K562 (cell line): ENCODE measurements around the gene SMIM36. TPM values are rescaled to one million over a fixed set of nuclear protein-coding genes. Genes with fewer than 3 reads are reported as not detected.

ENCODE experiments used
- ATAC-seq: fragments of 200-7000 bp; cut with Tn5 transposase; 3 replicates; pipeline ENCODE4 v1.9.1; 2020; ENCODE audit warnings: moderate library complexity
- BruUV-seq: library from RNA; stranded (reverse); fragments of 400-500 nt; replicated peaks from 2 replicates; lab custom pipeline; 2021; lab: Mats Ljungman, UMichigan
- CTCF ChIA-PET: fragments of 300-600 bp; formaldehyde crosslinking; extraction: SDS; loops from one replicate; lab custom pipeline; 2021; ENCODE audit warnings: low intra/inter-chr PET ratio; lab: Yijun Ruan, JAX
- POLR2A ChIA-PET: fragments of 300-600, 350-650 bp; sonication (Branson Sonifier 250); formaldehyde crosslinking; extraction: SDS; loops from one replicate; lab custom pipeline; 2021; ENCODE audit warnings: antibody characterized with exemption, inconsistent platforms; lab: Yijun Ruan, JAX
- DNase-seq, 4 experiments: peaks; one replicate each; pipeline versions ENCODE4 v3.0.0 to v3.0.0-alpha.2; 2011 to 2018; ENCODE audit warnings: low spot score in 3 of 4, mixed read lengths in 3 of 4; ENCODE audit errors: extremely low read depth in 1 of 4
- FAIRE-seq: peaks from 2 replicates; lab custom pipeline; 2011; peaks lifted over from hg19 to GRCh38; lab: Jason Lieb, UNC
- H2AFZ ChIP-seq: 2 replicates; pipeline ENCODE4 v1.6.0; 2011; ENCODE audit warnings: low read depth, low read length, control low read depth, inconsistent platforms
- H3K27ac ChIP-seq: fragments of 200-600 bp; 3 replicates; pipeline ENCODE4 v1.8.0; 2011; ENCODE audit warnings: low read depth, mild to moderate bottlenecking, control low read depth, inconsistent platforms, low read length, moderate library complexity, mixed read lengths; ENCODE audit errors: extremely low read depth
- H3K27me3 ChIP-seq, 2 experiments: fragments of 300-600 bp in 1 of 2; 2 replicates in 1 of 2; 3 replicates in 1 of 2; pipeline versions ENCODE4 v1.6.0 to v1.8.0; 2011; ENCODE audit warnings: inconsistent platforms in 2 of 2, low read length in 2 of 2, mild to moderate bottlenecking in 1 of 2, mixed read lengths in 1 of 2, moderate library complexity in 1 of 2; ENCODE audit not compliant: control insufficient read depth in 2 of 2, insufficient read depth in 2 of 2
- H3K36me3 ChIP-seq: fragments of 300-600 bp; 3 replicates; pipeline ENCODE4 v1.8.0; 2011; ENCODE audit warnings: mild to moderate bottlenecking, low read length, inconsistent platforms; ENCODE audit not compliant: control insufficient read depth, insufficient read depth
- H3K4me1 ChIP-seq, 2 experiments: fragments of 200-600 bp in 1 of 2; replicated peaks in 1 of 2; 2 replicates in 1 of 2; 3 replicates in 1 of 2; pipeline versions ENCODE4 v1.5.1 to v1.8.0; 2011; ENCODE audit warnings: inconsistent platforms in 2 of 2, low read length in 2 of 2, mild to moderate bottlenecking in 1 of 2, mixed read lengths in 1 of 2, moderate library complexity in 1 of 2; ENCODE audit not compliant: control insufficient read depth in 2 of 2, insufficient read depth in 2 of 2
- H3K4me2 ChIP-seq: 2 replicates; pipeline ENCODE4 v1.6.1; 2011; ENCODE audit warnings: low read length, control low read depth, inconsistent platforms, mixed read lengths; ENCODE audit not compliant: insufficient read depth
- H3K4me3 ChIP-seq: fragments of 200-600 bp; sonication (generic), shearing (Covaris generic); 2 replicates; pipeline ENCODE4 v1.5.1; 2016; ENCODE audit warnings: control low read depth, inconsistent platforms
- H3K79me2 ChIP-seq: fragments of 200-600 bp; 3 replicates; pipeline ENCODE4 v1.8.0; 2011; ENCODE audit warnings: low read length, inconsistent platforms; ENCODE audit not compliant: control insufficient read depth, insufficient read depth
- H3K9ac ChIP-seq, 2 experiments: 2 replicates each; pipeline versions ENCODE4 v1.6.0 to v1.6.1; 2011; ENCODE audit warnings: low read depth in 2 of 2, low read length in 2 of 2, control low read depth in 1 of 2, inconsistent platforms in 1 of 2, mild to moderate bottlenecking in 1 of 2, mixed read lengths in 1 of 2; ENCODE audit not compliant: insufficient read depth in 1 of 2
- H3K9me1 ChIP-seq: one replicate; pipeline ENCODE4 v1.6.0; 2011; ENCODE audit warnings: inconsistent platforms, mild to moderate bottlenecking, low read length, moderate library complexity; ENCODE audit not compliant: control insufficient read depth, insufficient read depth
- H3K9me3 ChIP-seq: replicated peaks from 2 replicates; pipeline ENCODE4 v1.5.1; 2011; ENCODE audit warnings: low read depth, low read length, inconsistent platforms; ENCODE audit not compliant: control insufficient read depth, insufficient read depth
- H4K20me1 ChIP-seq: replicated peaks from 2 replicates; pipeline ENCODE4 v1.6.1; 2011; ENCODE audit warnings: low read length, inconsistent platforms, mixed read lengths; ENCODE audit not compliant: control insufficient read depth, insufficient read depth
- ARID4B ChIP-seq: sonication (generic); formaldehyde crosslinking; IDR thresholded peaks from 2 replicates; pipeline ENCODE4 v1.8.0; 2022; ENCODE audit warnings: mild to moderate bottlenecking, missing genetic modification reagents
- CHAMP1 ChIP-seq: fragments of 450-650 bp; IDR thresholded peaks from 2 replicates; pipeline ENCODE4 v1.6.1; 2016; ENCODE audit warnings: mild to moderate bottlenecking
- CHD1 ChIP-seq: fragments of 200-600 bp; sonication (generic); IDR thresholded peaks from one replicate; pipeline ENCODE4 v1.6.1; 2012; ENCODE audit warnings: mild to moderate bottlenecking, moderate library complexity, low read length, inconsistent platforms
- HDAC1 ChIP-seq, 2 experiments: fragments of 450-650 bp; IDR thresholded peaks; 2 replicates each; pipeline ENCODE4 v1.6.1; 2016 to 2017; ENCODE audit warnings: inconsistent platforms in 1 of 2, mild to moderate bottlenecking in 1 of 2, moderate library complexity in 1 of 2
- HDGF ChIP-seq: fragments of 450-650 bp; IDR thresholded peaks from 2 replicates; pipeline ENCODE4 v1.6.1; 2016
- NR1H2 ChIP-seq: sonication (generic); formaldehyde crosslinking; IDR thresholded peaks from 2 replicates; pipeline ENCODE4 v1.4.0; 2020; ENCODE audit warnings: mild to moderate bottlenecking, missing genetic modification reagents
- RUNX1 ChIP-seq: sonication (generic); IDR thresholded peaks from 2 replicates; pipeline ENCODE4 v1.6.1; 2016; ENCODE audit warnings: antibody characterized with exemption, low read depth
- SMAD1 ChIP-seq: fragments of 150-350 bp; IDR thresholded peaks from 2 replicates; pipeline ENCODE4 v1.6.1; 2014; ENCODE audit warnings: low read length, low read depth; ENCODE audit not compliant: partially characterized antibody
- SPI1 ChIP-seq: IDR thresholded peaks from 2 replicates; pipeline ENCODE4 v1.6.1; 2011; ENCODE audit warnings: low read depth, low read length, control low read depth, borderline replicate concordance
- THRA ChIP-seq: fragments of 450-650 bp; IDR thresholded peaks from 2 replicates; pipeline ENCODE4 v1.6.1; 2017; ENCODE audit warnings: mild to moderate bottlenecking, moderate library complexity
- ZBED1 ChIP-seq: IDR thresholded peaks from 2 replicates; pipeline ENCODE4 v1.6.1; 2014
- ZNF143 ChIP-seq: sonication (generic); formaldehyde crosslinking; IDR thresholded peaks from 2 replicates; pipeline ENCODE4 v1.9.0; 2022; ENCODE audit warnings: mild to moderate bottlenecking, missing genetic modification reagents
- ZNF280B ChIP-seq: fragments of 250-450 bp; sonication (Bioruptor Pico); IDR thresholded peaks from 2 replicates; pipeline ENCODE4 v1.5.1; 2021; ENCODE audit warnings: mild to moderate bottlenecking
- ZNF384 ChIP-seq: IDR thresholded peaks from 2 replicates; pipeline ENCODE4 v1.6.1; 2012; ENCODE audit warnings: low read depth, low read length, improper control_type of control experiment
- WGBS: fragments of 100-300 bp; shearing (Covaris generic); methylation state at CpG from one replicate; pipeline ENCODE4 v1.1.6; 2016; ENCODE audit warnings: low coverage, mixed read lengths; ENCODE audit not compliant: insufficient coverage; ENCODE audit errors: missing lambda C conversion rate; 5-methylcytosine and 5-hydroxymethylcytosine counted together
- in situ Hi-C: fragments of 300-500 bp; cut with MboI; formaldehyde crosslinking; loops from 4 replicates; pipeline ENCODE4 v1.15.0; 2018; ENCODE audit warnings: inconsistent platforms, mixed read lengths
- intact Hi-C: fragments of 100-400 bp; cut with micrococcal nuclease; formaldehyde crosslinking; loops from 2 replicates; pipeline ENCODE4 v1.14.2; 2022
- polyA plus RNA-seq, 8 experiments: library from polyadenylated mRNA; depleted of rRNA in 4 of 8; stranded (reverse) in 5 of 8; unstranded in 3 of 8; fragments of >200 nt; fragmentation: Nextera tagmentation in 2 of 8; fragmentation: Illumina TruSeq in 1 of 8; extraction: Ambion mirVana in 2 of 8; extraction: Trizol in 1 of 8; gene quantifications; 2 replicates each; pipeline versions ENCODE4 v1.2.1 to v1.2.3, GENCODE V29; 2011 to 2014; ENCODE audit warnings: inconsistent platforms in 1 of 8, missing spikeins in 1 of 8
- total RNA-seq, 7 experiments: library from RNA; depleted of rRNA in 6 of 7; stranded (reverse); fragments of >200 nt in 6 of 7; fragmentation: Illumina TruSeq in 2 of 7; extraction: Trizol in 2 of 7; gene quantifications; 2 replicates each; pipeline versions ENCODE4 v1.2.1 to v1.2.3, GENCODE V29; 2011 to 2021; ENCODE audit warnings: low replicate concordance in 1 of 7

The SMIM36 gene
- total and polyA plus RNA-seq, 9 of the 15 experiments (the other 6 are each of a cell fraction or from before 2014, with no cell fraction given): not detected

GRCh38 chr17:55458978-55459377 is 52.3 kb downstream of the SMIM36 start:
- Histone ChIP-seq H2AFZ (no peak overlapping the region), H3K9ac (no peak overlapping the region), H3K79me2 (no peaks in the 10 kb centered on the region), H3K4me1 (peaks cover under 1 to 5% of the 10 kb centered on the region in 2 experiments; a peak in 4 of 5 replicates), H3K27me3 (no peaks in the 10 kb centered on the region), H4K20me1 (no peaks in the 10 kb centered on the region), H3K4me2 (no peak overlapping the region), H3K27ac (no peak overlapping the region), H3K4me3 (no peak overlapping the region), H3K36me3 (no peaks in the 10 kb centered on the region), H3K9me1 (no peaks in the 10 kb centered on the region), H3K9me3 (no peaks in the 10 kb centered on the region)
- ChIA-PET CTCF (no interaction called here), POLR2A (no interaction called here)
- FAIRE-seq (no peak), ATAC-seq (no peak), DNase-seq (no peak)
- intact Hi-C loops (loop anchor here (10.0 kb wide), 1 partner anchor 276 kb away; no protein-coding TSS in a partner anchor), in situ Hi-C loops (no loop called here)
- WGBS: 62% methylated on average over 7 of the region's 7 CpGs
- no TSS peak for BruUV-seq
- TF ChIP-seq ARID4B (CRISPR knock-in tag) (no peak), SMAD1 (no peak), HDAC1 (IDR thresholded peaks at IDR 0.05) (no peak), HDGF (no peak), ZNF384 (no peak), NR1H2 (no peak), CHAMP1 (no peak), RUNX1 (no peak), ZNF143 (CRISPR knock-in tag) (no peak), CHD1 (no peak), ZBED1 (no peak), ZNF280B (no peak), THRA (no peak), SPI1 (no peak)
